Suprapubic skin (tissue), 4 donors: ENCODE measurements around the gene SLC16A8.
"Not testable (repeated sequence)": the region's sequence is repeated elsewhere in the genome, so short reads cannot be mapped to it uniquely, and the experiment has no call there.

Source experiments
- CTCF ChIP-seq, 2 donors: fragments of 200-600 bp in 1 of 2; fragments of 450-650 bp in 1 of 2; sonication (generic) in 1 of 2; IDR thresholded peaks; one replicate each; pipeline ENCODE4 v1.5.1; 2016 to 2019; ENCODE audit warnings: antibody characterized with exemption in 2 of 2, mild to moderate bottlenecking in 1 of 2, moderate library complexity in 1 of 2
- POLR2A ChIP-seq, 2 donors: fragments of 450-650 bp; IDR thresholded peaks; one replicate each; pipeline ENCODE4 v1.6.1; 2017; ENCODE audit warnings: antibody characterized with exemption in 2 of 2, mild to moderate bottlenecking in 2 of 2, moderate library complexity in 2 of 2
- POLR2AphosphoS5 ChIP-seq, 3 donors: sonication (generic); formaldehyde crosslinking; IDR thresholded peaks; one replicate each; pipeline ENCODE4 v1.6.1; 2017; ENCODE audit warnings: antibody characterized with exemption in 3 of 3

GRCh38 chr22:38037367-38038150 lies 46.4 kb downstream of the SLC16A8 start:
- TF ChIP-seq CTCF, POLR2A, POLR2AphosphoS5 (IDR thresholded peaks at IDR 0.05): not testable (repeated sequence)
